GM19035 (cell line): ENCODE measurements around the gene IDNK.

Source experiments
- ATAC-seq: cut with Tn5 transposase; IDR thresholded peaks from one replicate; pipeline ENCODE4 v1.9.1; 2021; ENCODE audit not compliant: unreplicated experiment

The IDNK gene

DNA sequence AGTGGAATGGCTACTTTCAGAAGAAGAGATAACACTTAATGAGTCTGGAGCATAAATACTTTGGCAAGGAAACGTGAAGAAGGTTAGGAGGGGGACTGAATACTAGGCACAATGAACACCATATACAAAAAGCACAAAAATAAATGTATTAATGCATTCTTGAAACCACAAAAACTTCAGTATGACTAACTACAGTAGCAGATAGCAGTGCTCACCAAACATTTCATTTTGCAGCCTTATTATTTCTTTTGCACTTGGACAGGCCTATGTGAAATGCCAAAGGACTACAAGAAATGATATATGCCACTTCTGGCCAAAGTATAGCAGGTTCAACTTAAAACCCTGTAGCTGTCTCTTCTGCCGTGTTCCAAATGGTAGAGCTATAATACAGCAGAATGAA is 58.5 kb downstream of the IDNK start:
- no peak for ATAC-seq

DNA sequence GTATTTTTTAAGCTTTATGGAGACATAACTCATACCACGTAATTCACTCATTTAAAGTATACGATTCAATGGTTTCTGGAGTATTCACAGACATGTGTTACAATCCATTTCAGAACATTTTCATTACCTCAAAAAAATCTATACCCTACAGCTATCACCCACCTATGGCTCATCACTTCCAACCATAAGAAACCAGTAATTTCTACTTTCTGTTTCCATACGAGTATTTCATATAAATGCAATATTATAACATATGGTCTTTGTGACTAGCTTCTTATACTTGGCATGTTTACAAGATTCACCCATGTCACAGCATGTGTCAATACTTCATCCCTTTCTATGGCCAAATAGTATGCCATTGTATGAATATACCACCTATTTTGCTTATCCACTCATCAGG is 66.0 kb downstream of the IDNK start:
- ATAC-seq = no peak

DNA sequence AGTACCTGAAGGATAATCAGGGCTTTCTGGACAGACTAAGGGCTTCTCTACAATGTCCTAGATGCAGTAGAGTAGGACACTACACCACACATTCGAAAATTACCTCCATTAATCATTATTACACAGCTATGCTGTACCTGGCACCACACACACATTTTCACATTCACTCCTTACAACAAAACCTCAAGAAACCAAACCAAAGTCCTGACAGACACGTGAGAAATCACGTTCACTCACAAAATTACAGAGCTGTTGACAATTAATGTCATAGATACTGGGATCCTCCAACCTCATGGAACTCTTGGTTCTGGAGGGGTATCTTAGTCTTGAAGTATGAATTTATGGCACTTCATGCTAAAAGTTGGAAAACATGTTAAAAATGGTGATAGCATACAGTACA is 68.5 kb downstream of the IDNK start:
- ATAC-seq = no peak
